GF-D8 (cell line): ENCODE measurements around the gene AFF3.
"Not testable (repeated sequence)": the region's sequence is repeated elsewhere in the genome, so short reads cannot be mapped to it uniquely, and the experiment has no call there.

Experiments
- DNase-seq: peaks from one replicate; lab custom pipeline; 2025; lab: John Stamatoyannopoulos, UW

The AFF3 gene

DNA sequence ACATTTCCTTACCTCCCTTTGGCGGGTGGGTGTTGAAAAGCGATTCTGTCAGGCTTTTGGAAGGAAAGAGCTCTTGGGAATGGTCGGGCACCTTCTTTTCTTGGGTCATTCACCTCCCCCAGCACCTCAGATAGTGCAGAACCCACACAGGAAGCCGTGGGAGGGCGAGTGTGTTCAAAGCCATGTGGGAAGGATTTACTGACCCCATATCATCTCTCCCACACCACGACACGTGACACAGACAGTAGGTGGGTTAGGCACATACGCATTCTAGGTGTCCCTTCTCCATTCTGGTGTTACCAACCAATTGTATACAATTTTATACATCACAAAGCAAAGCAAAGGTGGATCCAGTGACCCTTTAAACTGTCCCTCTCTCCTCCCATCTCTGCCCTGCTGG is 388.9 kb downstream of the AFF3 start:
- DNase-seq: no peak

- no peak for DNase-seq
These were observed 394.0 kb downstream of the AFF3 start for GRCh38 chr2:99748344-99748743.

DNA sequence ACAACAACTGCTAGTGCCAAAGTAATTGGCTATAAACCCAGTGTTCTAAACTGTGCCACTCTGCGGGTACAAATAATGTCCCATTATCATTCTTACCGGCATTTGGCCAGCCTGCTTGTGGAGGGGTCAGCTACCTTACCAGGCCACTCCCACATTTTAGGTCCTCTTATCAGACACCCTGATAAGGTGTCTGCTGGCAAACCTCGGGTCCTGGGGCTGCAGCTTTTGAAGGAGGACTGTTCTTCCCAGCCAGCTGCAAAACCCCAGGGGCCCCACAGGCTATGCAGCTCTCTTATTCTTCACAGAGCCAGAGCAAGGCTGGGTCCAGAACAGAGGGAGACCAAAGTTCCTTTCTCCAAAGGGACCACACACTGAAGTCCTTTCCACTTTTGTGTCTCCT is 394.5 kb downstream of the AFF3 start:
- DNase-seq: no peak

DNA sequence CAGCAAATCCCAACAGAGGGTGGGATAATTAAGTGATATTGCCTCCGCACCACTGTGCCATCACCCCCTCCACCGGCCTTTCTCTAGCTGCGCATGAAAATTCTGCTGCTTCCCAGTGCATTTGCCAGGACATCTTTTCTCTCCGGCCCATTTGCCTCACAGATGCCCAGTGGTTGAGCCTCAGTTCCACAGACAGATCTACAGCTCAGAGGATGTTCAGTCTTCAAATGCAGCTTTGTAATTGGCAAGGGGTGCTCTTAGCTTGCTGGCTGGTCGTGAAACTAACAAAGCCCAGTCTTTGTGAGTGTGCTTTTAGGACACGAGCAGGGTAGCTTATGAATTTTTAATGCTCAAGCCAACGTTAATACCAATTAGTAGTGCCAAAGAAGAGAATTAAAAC is 399.2 kb downstream of the AFF3 start:
- no peak for DNase-seq

- no peak for DNase-seq
These were observed 404.9 kb downstream of the AFF3 start for GRCh38 chr2:99737537-99737936.

GRCh38 chr2:99735753-99736152 is 406.6 kb downstream of the AFF3 start:
- no peak for DNase-seq

DNA sequence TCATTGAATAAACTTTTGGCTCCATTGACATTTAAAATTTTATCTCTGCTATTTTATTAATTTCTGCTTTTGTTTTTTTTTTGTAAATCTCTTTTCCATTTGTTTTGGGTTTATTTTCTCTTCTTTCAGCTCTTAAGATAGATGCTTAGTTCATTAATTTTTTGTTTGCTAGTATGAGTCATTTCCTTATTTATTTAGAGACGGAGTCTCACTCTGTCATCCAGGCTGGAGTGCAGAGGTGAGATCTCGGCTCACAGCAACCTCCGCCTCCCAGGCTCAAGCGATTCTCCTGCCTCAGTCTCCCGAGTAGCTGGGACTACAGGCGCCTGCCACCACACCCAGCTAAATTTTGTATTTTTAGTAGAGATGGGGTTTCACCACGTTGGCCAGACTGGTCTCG is 407.1 kb downstream of the AFF3 start:
- DNase-seq: not testable (repeated sequence)

- DNase-seq: no peak
These were observed 408.2 kb downstream of the AFF3 start for GRCh38 chr2:99734236-99734635.

- DNase-seq: no peak
These were observed 413.0 kb downstream of the AFF3 start for GRCh38 chr2:99729104-99730025.

GRCh38 chr2:99728166-99728565 is 414.2 kb downstream of the AFF3 start:
- no peak for DNase-seq

- no peak for DNase-seq
These were observed 415.2 kb downstream of the AFF3 start for GRCh38 chr2:99727199-99727598.

DNA sequence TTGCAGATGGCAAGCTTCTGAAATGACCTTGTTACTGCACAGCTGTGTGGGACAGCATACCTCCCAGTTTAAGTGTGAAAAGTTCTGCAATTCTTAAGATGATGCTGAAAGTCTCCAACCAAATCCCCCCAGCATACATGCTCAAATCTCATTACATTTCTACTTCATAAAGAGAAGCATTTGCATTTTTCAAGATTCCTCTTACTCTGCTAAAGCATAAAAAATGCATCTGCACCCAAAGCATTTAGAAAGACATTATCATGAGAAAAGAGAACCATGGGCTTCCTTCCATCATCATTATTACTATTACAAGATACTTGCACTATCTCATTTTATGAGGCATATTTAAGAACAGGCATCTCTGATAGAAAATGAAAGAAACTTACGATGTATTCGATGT is 415.7 kb downstream of the AFF3 start:
- DNase-seq: no peak

DNA sequence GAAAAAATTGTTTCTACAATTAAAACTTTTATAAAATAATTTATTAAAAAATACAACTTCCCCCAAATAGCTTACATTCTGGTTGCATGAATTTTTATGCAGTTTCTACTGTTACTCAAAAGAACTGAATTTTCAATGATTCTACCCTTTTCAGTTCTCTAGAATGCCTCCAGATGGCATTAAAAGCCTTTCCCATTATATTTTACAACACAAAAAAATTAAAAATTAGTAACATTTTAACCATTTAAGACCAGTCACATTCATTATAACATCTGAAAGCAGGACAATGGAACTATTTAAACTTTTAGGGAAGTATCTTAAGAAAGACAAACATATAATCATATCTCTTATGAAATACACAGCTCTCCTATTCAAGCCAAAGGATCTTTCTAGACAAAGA is 416.6 kb downstream of the AFF3 start:
- DNase-seq: no peak

DNA sequence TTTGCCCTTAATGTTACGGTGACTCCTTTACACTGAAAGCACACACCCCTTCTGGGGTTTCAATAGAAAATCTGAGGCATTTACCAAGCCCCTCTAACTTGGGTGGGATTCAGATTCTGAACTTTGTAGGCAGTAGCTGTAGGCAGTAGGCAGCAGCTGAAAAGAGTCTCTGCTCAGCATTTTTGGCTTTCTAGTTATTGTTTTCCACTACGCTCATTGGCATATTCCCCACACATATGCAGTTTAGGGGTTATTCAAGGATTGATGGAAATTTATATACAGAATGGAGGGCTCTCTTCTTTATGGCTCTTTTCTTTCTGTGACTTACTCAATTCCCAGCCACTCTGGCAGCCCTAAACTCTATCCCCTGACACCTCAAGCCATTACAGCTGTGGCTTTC is 419.9 kb downstream of the AFF3 start:
- no peak for DNase-seq

DNA sequence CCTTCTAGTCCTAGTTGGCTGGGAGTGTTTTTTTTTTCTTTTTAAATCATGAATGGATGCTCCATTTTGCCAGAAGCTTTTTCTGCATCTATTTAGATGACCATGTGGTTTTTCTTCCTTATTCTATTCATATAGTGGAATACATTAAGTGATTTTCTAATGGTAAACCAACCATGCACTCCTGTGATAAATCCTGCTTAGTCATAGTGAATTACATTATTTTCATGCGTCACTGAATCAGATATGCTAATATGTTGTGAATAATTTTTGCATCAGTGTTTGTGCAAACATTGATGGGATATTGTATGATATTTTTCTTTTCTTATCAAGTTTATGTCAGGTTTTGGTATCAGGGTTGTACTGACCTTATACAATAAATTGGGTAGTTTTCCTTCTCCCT is 423.3 kb downstream of the AFF3 start:
- DNase-seq: no peak

GRCh38 chr2:99715956-99716355 is 426.4 kb downstream of the AFF3 start:
- no peak for DNase-seq

DNA sequence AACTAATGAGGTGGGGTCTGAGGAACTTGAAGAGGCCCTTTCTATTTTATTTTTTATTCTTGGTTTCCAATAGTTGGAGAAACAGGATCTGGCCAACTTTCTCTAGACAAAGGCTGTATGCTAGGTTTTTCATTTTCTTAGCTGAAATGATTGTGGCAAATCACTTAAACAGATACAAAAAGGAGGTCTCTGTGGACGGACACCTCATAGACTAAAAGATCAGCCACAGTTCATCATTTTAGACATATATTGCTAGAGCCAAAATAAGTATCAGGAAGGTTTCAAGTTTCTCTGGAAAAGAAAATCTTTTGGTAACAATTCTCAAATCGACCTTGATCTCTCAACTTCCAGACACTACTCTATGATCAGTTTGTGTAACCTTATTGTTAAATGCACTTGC is 428.0 kb downstream of the AFF3 start:
- no peak for DNase-seq

DNA sequence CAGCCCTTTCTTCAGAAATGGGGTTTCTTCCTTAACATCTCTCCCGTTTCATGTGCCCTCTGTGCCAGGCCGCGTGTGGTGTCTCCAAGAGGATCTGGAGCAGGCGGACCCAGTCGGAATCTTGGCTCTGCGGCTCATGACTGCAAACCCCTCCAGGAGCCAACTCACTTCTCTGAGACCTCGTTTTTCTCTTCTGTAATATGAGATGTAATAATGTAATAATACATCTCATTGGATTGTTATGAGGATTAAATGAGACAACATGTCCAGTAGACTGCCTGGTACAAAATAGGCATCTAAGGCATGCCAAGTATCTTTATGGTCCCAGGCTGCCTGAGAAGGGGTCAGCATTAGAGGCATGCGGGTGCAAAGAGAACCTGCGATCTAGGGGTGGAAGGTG is 431.2 kb downstream of the AFF3 start:
- no peak for DNase-seq

GRCh38 chr2:99710721-99711120 is 431.7 kb downstream of the AFF3 start:
- DNase-seq: no peak

DNA sequence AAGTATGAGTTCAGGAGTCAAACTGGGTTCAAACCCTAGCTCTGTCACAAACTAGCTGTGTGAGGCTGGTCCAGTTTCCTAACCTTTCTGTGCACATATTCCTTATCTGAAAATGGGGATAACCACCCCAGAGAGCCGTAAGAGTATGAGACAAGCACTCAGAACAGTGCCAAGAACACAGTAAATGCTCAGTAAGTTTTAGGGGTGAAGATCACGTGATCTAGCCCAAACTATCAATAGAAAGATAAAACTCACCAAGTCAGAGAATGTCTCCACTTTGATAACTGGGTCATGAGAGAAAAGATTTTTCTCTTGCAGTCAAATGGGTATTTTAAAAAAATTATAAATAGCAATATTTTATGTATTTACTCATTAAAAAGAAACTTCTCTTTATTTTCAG is 433.2 kb downstream of the AFF3 start:
- DNase-seq: no peak

GRCh38 chr2:99708231-99708630 is 434.2 kb downstream of the AFF3 start:
- DNase-seq: no peak

GRCh38 chr2:99707592-99707991 is 434.8 kb downstream of the AFF3 start:
- no peak for DNase-seq

GRCh38 chr2:99706735-99707134 is 435.7 kb downstream of the AFF3 start:
- no peak for DNase-seq

DNA sequence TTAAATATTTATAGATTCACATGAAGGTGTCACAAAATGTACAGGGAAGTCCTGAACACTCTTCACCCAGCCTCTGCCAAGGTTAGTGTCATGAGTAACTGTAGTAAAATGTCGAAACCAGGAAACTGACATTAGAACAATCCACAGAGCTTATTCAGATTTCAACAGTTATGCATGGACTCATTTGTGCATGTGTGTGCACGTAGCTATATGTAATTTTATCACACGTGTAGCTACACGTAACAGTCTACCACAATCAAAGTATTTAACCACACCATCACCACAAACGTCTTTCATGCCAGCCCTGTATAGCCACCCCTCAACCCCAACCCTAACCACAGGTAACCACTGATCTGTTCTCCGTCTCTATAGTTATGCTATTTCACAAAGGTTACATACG is 440.9 kb downstream of the AFF3 start:
- DNase-seq: no peak
